GM18870 (cell line): ENCODE measurements around the gene OR1K1.
"Not testable (repeated sequence)": the region's sequence is repeated elsewhere in the genome, so short reads cannot be mapped to it uniquely, and the experiment has no call there.

Experiments
- ATAC-seq: cut with Tn5 transposase; IDR thresholded peaks from one replicate; pipeline ENCODE4 v1.9.1; 2021; ENCODE audit warnings: moderate library complexity; ENCODE audit not compliant: unreplicated experiment

OR1K1 gene, protein sequence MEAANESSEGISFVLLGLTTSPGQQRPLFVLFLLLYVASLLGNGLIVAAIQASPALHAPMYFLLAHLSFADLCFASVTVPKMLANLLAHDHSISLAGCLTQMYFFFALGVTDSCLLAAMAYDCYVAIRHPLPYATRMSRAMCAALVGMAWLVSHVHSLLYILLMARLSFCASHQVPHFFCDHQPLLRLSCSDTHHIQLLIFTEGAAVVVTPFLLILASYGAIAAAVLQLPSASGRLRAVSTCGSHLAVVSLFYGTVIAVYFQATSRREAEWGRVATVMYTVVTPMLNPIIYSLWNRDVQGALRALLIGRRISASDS

DNA sequence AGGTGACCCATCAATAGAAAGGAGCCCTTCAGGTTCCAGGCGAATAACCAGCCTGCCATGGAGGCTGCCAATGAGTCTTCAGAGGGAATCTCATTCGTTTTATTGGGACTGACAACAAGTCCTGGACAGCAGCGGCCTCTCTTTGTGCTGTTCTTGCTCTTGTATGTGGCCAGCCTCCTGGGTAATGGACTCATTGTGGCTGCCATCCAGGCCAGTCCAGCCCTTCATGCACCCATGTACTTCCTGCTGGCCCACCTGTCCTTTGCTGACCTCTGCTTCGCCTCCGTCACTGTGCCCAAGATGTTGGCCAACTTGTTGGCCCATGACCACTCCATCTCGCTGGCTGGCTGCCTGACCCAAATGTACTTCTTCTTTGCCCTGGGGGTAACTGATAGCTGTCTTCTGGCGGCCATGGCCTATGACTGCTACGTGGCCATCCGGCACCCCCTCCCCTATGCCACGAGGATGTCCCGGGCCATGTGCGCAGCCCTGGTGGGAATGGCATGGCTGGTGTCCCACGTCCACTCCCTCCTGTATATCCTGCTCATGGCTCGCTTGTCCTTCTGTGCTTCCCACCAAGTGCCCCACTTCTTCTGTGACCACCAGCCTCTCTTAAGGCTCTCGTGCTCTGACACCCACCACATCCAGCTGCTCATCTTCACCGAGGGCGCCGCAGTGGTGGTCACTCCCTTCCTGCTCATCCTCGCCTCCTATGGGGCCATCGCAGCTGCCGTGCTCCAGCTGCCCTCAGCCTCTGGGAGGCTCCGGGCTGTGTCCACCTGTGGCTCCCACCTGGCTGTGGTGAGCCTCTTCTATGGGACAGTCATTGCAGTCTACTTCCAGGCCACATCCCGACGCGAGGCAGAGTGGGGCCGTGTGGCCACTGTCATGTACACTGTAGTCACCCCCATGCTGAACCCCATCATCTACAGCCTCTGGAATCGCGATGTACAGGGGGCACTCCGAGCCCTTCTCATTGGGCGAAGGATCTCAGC, at the start of gene OR1K1:
OR1K1 (plus strand) TSS at position 58 of the 995 bp plus-strand sequence; CDS start at position 58, 0 bp downstream.
- no peak for ATAC-seq

DNA sequence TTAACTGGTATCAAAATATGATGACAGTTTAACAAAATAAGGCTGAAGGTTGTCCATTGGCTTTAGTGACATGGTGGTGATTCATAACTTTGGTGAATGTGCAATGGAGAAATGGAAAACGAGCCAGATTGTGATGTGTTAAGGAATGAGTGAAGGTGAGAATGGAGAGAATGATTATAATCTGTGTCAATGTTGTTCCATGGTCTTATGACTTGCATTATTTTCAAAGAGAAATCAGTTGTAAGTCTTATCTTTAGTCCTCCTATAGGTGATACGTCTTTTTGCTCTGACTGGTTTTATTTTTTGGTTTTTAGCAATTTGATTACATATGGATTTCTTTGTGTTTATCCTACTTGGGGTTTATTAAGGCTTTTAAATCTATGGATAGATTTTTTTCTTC, 45.1 kb upstream of the OR1K1 start:
- ATAC-seq = no peak

DNA sequence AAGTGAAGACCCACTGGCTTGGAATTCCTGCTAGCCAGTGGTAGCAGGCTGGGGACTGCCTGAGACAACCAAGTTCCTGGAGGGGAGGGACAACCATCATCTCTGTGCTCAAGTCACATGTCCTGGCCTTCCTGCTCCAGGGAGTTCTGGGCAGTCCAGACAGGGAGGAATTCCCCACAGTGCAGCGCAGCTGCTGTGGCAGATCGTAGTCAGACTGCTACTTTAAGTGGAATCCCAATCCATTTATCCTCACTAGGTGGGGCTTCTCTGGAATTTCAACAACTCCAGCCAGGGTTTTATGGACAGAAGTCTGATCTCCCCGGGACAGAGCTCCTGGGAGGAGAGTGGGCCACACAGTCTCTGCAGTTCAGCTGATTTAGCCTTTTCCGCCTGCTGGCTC, 32.1 kb upstream of the OR1K1 start:
- no peak for ATAC-seq

DNA sequence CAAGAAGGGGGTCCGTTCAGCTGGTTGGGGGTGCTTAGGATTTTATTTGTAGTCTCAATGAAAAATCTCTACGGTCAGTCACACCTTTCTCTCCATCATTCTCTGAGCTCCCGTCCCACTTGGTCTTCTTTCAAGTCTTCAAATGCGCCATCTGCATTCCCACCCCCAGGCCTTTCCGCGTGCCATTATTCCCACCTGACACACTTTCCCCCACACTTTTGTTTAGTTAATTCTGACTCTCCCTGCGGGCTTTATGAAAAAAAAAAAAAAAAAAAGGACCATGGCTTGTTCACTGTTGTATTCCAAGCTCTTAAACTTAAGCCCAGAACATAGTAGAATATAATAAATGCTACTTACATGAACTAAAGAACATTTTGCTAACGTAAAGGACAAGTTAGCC, 22.9 kb upstream of the OR1K1 start:
- no peak for ATAC-seq

DNA sequence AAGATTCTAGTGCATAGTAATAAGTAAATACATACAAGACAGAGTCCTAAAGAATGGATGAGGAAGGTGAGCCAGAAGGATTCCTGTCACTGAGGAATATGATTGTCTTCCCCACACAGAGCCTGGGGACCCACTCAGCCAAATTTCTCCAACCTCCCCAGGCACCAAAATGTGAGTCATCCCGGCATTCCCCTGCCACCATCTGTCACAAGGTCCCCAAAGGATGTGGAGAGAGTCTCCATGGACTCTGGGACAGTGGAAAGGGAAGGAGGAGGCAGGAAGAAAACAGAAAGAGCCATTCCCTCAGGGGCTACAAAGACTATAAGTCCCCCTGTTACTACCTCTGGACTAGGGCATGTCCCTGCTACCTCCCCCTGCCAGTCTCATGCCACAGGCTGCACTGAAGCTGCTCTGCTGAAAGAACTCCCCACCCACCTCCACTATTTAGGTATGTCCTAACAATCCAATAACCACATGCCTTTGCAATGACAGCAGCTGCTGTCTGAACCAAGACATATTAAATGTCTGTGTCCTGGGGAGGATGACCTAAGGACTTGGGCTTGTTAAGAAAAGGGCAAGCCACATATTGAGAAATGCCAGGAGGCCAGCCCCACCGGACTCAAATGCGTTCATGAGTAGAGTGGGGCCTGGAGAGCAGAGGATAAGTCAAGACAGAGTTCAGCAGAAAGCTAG, 21.8 kb upstream of the OR1K1 start:
- no peak for ATAC-seq

DNA sequence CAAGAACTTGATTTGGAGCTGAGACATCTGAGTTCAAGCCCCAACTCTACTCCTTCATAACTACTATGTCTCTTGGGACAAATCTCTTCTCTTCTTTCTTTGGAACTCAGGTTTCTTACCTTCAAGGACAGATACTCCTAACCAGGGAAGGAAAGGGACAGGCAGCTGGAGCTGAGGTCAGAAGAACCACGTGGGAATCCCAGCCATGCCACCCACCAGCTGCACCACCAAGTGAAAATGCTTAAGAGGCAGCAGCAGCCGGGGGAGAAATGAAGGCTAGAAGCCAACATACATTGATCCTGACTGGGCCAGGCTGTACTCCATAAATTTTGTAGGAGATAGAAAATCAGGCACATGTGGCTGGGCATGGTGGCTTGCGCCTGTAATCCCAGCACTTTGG, 20.7 kb upstream of the OR1K1 start:
- ATAC-seq = no peak

DNA sequence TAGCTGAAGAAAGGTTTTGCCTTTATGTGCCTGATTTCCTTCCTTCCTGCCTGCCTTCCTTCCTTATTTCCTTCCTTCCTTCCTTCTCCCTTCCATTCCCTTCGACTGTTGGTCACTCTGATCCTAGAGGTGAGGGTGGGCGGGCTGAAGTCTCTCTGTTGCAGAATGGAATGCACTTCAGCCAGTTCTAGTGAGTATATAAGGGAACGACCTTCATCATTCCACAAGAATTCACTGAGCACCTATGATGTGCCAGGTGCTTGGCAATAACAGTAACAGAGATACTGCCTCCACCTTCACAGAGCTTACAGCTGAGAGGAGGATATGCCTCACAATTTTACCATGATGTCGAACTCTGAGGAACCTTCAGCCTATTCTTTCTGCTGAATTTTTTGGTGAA, 19.9 kb upstream of the OR1K1 start:
- no peak for ATAC-seq

DNA sequence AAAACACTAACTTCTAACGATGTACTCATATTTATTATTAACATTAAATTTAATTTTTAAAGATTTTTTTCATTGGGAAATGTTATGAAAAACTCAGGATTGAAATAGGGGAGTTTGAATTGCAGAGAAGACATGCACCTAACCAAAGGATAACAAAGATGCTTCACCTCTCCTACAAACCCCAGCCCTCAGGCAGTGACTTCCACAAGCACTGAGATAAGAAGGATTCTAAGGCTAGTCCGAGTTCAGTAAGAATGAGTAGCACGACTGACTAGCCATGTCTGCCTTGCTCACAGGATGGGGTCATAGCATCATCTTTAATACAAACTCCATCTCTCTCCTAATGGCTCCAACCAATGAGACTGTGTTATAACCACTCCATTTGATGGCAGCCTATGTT, 18.3 kb upstream of the OR1K1 start:
- no peak for ATAC-seq

DNA sequence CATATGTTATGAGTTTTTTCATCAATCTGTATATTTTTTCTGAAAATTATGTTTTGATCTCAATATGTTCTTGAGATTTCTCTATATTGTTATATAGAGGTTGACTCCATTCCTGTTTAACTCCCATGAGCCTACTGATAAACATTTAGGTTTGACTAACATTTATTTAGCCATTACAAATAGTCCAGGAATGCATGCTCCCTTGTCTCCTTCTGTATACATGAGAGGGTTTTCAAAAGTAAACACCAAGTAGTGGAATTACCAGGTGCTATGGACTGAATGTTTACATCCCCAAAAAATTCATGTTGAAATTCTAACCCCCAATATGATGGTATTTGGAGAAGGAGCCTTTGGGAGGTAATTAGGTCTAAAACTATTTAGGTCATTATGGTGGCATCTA, 14.7 kb upstream of the OR1K1 start:
- ATAC-seq = no peak

DNA sequence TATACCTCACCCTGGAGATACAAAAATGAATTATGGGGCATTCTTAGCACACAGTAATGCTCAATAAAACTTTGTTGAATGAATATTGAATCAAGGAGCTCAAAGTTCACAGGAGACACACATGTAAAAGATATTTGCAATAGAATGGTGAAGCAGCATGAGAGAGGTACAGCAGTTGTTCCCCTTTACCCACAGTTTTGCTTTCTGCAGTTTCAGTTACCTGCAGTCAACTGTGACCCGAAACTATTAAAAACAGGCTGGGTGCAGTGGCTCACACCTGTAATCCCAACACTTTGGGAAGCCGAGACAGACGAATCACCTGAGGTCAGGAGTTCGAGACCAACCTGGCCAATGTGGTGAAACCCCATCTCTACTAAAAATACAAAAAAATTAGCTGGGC, 13.6 kb upstream of the OR1K1 start:
- ATAC-seq = no peak

DNA sequence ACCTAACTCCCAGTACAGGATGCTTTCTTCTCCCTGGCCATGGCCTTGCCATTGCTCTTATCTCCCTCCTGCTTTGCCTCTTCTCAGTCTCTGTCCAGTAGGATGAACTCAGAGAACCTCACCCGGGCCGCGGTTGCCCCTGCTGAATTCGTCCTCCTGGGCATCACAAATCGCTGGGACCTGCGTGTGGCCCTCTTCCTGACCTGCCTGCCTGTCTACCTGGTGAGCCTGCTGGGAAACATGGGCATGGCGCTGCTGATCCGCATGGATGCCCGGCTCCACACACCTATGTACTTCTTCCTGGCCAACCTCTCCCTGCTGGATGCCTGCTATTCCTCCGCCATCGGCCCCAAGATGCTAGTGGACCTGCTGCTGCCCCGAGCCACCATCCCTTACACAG, 11.1 kb upstream of the OR1K1 start, which contains the start of gene OR5C1:
OR5C1 (plus strand) TSS at position 103 of the 400 bp plus-strand sequence; CDS start at position 103, 0 bp downstream.
- ATAC-seq = no peak

DNA sequence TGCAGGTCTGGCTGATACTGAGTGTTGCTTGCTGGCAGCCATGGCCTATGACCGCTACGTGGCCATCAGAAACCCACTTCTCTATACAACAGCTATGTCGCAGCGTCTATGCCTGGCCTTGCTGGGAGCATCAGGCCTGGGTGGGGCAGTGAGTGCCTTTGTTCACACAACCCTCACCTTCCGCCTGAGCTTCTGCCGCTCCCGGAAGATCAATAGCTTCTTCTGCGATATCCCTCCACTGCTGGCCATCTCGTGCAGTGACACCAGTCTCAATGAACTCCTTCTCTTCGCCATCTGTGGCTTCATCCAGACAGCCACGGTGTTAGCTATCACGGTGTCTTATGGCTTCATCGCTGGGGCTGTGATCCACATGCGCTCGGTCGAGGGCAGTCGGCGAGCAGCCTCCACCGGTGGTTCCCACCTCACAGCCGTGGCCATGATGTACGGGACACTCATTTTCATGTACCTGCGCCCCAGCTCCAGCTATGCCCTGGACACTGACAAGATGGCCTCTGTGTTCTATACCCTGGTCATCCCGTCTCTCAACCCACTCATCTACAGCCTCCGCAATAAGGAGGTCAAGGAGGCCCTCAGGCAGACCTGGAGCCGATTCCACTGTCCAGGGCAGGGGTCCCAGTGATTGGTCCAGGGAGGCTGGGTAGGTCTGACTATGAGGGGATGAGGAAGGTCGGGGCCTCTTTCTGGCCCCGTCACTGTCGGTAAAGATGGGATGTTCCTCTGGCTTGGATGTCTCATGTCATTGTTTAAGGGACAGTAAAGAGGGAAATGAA, 10.5 kb upstream of the OR1K1 start:
- ATAC-seq = no peak

DNA sequence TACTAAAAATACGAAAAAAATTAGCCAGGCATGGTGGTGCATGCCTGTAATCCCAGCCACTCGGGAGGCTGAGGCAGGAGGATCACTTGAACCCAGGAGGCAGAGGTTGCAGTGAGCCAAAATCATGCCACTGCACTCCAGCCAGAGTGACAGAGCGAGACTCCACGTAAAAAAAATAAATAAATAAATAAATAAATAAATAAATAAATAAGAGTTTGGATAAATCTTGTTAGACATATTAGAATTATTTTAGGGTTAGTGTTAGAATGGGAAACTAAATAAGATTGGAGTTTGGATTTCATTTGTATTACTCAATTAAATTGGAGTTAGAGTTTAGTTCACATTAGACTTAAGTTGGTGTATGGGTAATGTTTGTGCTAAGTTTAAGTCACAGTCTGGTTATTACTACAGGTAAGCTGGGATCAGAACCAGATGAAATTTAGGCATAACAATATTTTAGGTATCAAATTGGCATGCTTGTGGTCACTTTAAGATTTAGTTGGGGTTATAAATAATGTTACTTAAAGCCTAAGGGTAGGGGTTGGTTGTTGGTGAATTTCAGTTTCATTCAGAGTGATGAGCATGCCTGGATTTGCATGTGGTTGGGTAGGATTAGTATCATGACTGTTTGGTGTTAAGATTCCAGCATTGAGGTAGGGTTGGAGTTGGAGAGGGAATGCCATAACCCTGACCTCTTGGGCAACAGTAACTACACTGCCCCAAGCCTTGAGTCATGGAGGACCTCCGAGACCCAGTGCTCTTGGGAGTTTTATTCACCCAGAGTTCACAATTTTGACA, 7.9 kb upstream of the OR1K1 start:
- ATAC-seq = no peak

DNA sequence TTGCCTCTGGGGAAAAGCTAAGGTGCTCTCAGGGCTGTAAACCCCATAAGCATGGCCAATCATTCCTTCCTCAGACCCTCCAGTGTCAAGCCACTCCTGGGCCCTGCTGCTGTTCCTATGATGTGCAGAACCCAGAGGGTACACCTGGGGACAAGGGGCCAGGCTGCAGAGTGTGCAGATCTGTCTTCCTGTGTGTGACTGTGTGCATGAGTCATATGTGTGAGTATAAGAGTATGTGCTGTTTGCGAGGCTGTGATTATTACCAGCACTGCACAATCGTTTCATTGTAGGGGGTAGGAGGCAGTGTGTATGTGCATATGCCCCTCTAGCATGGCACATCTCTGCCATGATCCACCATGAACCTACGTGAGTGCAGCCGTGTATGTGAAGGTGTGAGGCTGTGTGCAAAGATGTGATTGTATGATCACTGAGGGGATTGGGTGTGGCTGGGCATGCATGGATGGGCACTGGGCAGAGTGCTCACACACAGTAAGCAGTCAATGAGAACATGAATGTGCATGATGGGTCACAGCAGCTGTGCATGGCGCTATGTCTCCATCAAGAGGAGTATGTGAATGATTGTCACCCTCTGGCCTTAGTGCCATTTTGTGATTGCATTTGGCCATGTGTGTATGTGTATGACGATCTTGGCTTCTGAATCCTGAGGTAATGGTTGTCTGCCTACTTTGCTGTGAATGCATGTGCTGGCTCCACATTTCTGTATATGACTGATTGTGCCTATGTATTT, 2.4 kb upstream of the OR1K1 start:
- no peak for ATAC-seq

DNA sequence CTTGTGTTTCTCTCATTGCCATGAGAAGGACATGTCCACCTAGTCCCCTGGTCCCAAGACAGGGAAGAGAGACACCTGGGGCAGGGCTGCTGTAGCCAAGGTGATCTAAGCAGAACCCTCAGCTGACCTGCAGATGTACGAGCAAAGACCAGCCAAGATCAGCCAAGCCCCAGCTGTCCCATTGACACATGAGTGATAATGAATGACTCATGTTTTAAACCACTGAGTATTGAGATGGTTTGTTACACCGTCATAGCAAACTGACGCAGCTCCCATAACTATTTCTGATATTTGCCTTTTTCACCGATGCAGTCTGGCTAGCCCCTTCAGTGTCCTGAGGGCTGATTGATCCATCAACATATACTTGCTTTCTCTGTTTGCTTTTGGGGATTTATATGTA, 6.7 kb downstream of the OR1K1 start:
- no peak for ATAC-seq

DNA sequence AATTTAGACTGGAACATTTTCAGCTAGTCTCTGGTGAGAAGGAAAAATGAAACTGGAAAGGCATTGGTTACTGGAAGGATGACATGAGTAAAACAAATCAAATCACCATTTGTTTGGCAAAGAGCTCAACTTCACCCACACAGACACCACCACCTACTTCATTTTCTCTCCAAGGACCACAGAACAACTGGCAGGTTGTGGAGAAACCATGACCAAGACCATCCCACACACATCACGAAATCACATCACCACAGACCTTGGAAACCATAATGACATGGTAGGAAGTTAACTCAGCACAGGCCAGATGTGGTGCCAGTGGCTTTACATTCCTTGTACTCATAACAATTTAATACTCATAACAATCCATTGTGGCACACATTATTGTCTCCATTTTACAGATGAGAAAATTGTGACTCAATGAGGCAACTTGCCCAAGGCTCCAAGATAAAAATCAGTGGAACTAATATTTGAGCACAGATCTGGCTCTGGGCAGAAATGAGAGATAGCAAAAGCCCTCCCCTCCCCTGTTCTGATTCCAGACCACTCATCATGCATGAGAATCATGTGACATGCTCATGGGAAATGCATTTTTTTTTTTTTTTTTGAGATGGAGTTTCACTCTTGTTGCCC, 7.5 kb downstream of the OR1K1 start:
- ATAC-seq = no peak

DNA sequence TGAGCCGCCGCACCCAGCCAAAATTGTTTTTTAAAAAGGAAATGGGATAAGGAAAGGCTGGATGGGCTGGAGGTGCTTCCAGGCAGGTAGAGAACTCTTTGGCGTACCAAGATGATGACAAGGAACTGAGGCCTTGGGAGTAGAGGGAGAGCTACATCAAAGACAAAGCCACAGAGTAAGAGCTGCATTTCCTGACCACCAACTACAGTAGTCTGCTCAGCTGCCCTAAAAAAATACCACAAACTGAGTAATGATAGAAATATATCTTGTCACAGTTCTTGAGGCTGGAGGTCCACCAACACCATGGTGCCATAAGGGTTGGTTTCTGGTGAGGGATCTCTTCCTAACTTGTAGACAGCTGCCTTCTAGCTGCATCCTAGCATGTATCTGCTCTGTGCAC, 8.2 kb downstream of the OR1K1 start:
- ATAC-seq = no peak

DNA sequence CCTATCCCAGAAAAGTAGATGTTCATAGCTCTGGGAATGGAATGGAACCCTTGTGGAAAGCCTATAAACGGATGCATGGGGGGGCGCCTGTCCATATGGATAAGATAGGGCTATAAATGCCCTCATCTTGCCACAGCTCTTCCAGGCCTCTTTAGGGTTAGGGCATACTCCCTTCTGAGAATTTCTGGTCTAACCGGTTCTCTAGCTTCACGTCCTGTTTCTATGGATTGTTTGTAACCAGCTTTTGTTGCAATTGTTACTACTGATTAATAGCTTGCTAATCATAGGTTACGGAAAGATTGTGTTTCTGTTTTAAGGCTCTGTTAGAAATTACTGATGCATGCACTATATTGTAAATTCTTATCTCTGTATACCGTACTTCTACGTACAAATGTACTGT, 9.3 kb downstream of the OR1K1 start:
- ATAC-seq = not testable (repeated sequence)
